GM12865 (cell line): ENCODE results near the gene NR6A1.

Experiments used
- DNase-seq: peaks from one replicate; pipeline ENCODE4 v3.0.0; 2010; ENCODE audit warnings: low read depth
- H3K4me3 ChIP-seq: 2 replicates; pipeline ENCODE4 v1.5.1; 2011; ENCODE audit warnings: mild to moderate bottlenecking, low read depth, low read length, control low read depth
- CTCF ChIP-seq: IDR thresholded peaks from 2 replicates; pipeline ENCODE4 v1.5.1; 2011; ENCODE audit warnings: low read length, control low read depth, low read depth, inconsistent platforms; ENCODE audit not compliant: insufficient read depth; ENCODE audit errors: missing control alignments

The NR6A1 gene

GRCh38 chr9:124511426-124511840 lies 259.7 kb downstream of the NR6A1 start:
- DNase-seq, result no peak
- no peak overlapping the region for H3K4me3 ChIP-seq
- no peak for TF ChIP-seq CTCF

- DNase-seq, result no peak
- H3K4me3 ChIP-seq, result no peak overlapping the region
- TF ChIP-seq CTCF, result no peak
Measured at GRCh38 chr9:124510650-124511425, 260.3 kb downstream of the NR6A1 start.

GRCh38 chr9:124507880-124508423 lies 263.2 kb downstream of the NR6A1 start:
- no peak for TF ChIP-seq CTCF
- DNase-seq, result no peak
- H3K4me3 ChIP-seq, result no peak overlapping the region

- DNase-seq, result no peak
- H3K4me3 ChIP-seq, result no peak within 1 kb of the TSS
- TF ChIP-seq CTCF, result no peak
Measured at GRCh38 chr9:124506931-124507879, 263.9 kb downstream of the NR6A1 start, which contains the start of gene NR5A1. Gene NR5A1 (minus strand): TSS chr9:124507399. CDS start chr9:124503395, 4,004 bp downstream.

GRCh38 chr9:124506433-124506832 lies 264.7 kb downstream of the NR6A1 start:
- DNase-seq, result no peak
- H3K4me3 ChIP-seq, result no peak overlapping the region
- no peak for TF ChIP-seq CTCF

- no peak for DNase-seq
- no peak for TF ChIP-seq CTCF
- H3K4me3 ChIP-seq, result no peak overlapping the region
Measured at GRCh38 chr9:124505901-124506346, 265.2 kb downstream of the NR6A1 start.
